ENCODE results near the gene BCL2.
A peak's percentile ranks its signal among the peaks of the same experiment; 100 is the strongest.

Gene BCL2

GRCh38 chr18:63154350-63155152 lies 165.0 kb downstream of the BCL2 start:
- DNase-seq = no peak

- no peak for DNase-seq
Measured at GRCh38 chr18:63152791-63153190, 166.8 kb downstream of the BCL2 start.

DNA sequence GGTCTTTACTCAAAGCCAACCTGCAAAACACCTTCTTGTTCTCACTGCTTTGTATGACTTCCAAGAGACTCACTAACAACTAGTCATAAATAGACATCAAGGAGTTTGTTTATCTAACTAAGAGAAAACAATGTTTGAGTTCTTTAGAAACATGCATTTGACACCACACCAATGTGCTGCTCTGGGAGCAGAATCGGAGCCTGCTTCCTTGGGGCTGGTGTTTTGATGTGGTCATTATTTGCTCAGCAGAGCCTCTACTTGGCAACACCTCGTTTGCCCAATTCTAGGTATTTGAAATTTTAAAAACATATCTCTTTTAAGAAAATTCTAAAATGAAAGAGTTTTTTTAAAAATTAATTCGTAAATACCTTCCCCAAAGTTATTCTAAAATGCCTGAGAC lies 167.5 kb downstream of the BCL2 start:
- no peak for DNase-seq

DNA sequence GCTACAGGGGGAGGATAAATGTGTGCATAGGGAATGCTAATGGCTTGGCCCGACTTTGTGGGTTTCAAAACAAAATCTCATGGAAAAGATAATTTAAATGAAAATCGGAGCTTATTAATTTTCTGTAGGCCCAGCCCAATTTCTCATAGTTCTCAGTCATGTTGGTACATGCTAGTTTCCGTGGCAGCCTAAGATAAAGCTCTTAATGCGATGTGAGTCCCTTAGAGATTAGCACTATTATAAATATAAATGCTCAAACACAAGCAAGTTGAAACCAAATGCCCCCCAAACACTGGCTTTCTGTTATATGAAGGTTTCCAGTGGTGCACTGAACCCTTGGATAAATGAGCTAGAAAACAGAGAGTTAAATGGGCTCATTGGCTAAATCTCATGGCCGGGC lies 168.0 kb downstream of the BCL2 start:
- DNase-seq = no peak

DNA sequence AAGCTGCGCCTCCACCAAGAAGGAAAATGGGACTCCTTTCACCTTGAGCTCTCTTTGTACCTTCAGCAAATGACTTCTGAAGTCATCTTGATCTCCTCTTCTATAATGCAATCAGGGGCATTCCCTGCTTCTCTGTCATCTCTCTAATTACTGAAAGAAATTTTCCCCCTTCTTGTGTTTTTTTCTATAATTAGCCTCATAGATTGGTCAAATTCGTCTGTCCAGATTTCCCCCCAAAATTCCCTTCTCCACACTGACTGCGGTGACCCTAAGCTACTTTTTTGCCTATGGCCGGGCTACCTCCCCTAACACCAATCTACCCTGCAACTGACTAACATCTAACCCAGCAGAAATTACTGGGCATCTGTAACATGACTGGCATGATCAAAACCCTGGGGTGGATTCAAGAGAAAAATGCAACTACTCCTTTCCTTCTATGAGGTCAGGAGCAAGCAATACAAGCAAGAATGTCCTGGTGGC lies 168.6 kb downstream of the BCL2 start:
- peak; percentile 70 to 86 for DNase-seq

GRCh38 chr18:63150326-63150725 lies 169.2 kb downstream of the BCL2 start:
- DNase-seq = no peak

GRCh38 chr18:63149302-63149587 lies 170.3 kb downstream of the BCL2 start:
- DNase-seq = no peak

GRCh38 chr18:63148449-63149301 lies 170.9 kb downstream of the BCL2 start:
- DNase-seq = no peak

GRCh38 chr18:63147973-63148372 lies 171.6 kb downstream of the BCL2 start:
- DNase-seq = no peak

DNA sequence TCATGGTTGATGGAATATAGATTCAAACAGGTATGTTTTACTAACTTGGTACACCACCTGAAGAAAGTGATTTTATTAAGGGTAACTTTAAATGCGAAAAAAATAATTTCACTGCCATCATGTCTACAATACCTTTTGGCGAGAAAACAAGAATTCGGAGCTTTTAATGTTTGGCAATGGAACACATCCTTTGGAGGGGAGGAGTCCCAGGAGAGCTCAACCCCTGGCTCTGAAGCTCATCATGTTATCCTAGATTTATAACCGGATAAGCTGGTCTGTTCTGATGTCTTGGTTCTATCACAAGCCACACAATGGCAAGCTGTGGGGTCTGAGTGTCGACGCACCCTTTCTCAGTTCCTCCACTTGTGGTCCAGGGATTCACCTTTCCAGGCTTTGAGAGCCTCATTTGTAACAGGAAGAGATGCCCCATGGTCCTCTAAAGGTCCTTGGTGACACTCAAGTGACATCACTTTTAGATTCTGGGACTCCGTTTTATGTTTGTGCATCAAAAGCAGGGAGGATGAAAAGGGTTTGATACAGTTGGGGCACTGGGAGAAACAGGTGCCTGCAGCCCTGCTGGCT lies 172.7 kb downstream of the BCL2 start:
- DNase-seq = no peak

- no peak for DNase-seq
Measured at GRCh38 chr18:63145851-63146555, 173.6 kb downstream of the BCL2 start.

GRCh38 chr18:63145166-63145850 lies 174.3 kb downstream of the BCL2 start:
- DNase-seq = no peak

DNA sequence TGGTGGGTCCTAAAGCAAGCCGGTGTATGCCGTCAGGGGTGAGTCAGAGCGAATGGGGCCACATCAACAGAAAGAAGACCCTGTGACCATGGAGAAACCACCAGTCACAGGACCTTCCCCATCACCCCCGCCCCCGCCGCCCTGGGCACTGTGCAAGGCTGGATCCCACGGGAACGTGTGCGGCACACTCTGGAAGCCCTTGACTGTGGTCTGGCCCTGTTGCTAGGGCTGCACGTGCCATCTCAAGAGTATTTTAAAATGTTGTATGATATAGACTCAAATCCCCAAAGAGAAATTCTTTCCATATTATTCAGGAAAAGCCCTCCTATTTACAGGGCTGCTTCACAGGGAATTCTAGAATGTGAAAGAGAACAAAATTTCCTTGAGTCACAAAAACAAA lies 174.8 kb downstream of the BCL2 start:
- DNase-seq = peak in 1 of 2 donors; percentile 45

- DNase-seq = no peak
Measured at GRCh38 chr18:63143330-63143771, 176.2 kb downstream of the BCL2 start.

- no peak for DNase-seq
Measured at GRCh38 chr18:63142594-63143225, 176.9 kb downstream of the BCL2 start.

- DNase-seq = peak; percentile 31 to 61
Measured at GRCh38 chr18:63141778-63142176, 177.8 kb downstream of the BCL2 start.

- DNase-seq = no peak
Measured at GRCh38 chr18:63140997-63141777, 178.4 kb downstream of the BCL2 start.

GRCh38 chr18:63140038-63140450 lies 179.5 kb downstream of the BCL2 start:
- DNase-seq = peak in 1 of 2 donors; percentile 45

DNA sequence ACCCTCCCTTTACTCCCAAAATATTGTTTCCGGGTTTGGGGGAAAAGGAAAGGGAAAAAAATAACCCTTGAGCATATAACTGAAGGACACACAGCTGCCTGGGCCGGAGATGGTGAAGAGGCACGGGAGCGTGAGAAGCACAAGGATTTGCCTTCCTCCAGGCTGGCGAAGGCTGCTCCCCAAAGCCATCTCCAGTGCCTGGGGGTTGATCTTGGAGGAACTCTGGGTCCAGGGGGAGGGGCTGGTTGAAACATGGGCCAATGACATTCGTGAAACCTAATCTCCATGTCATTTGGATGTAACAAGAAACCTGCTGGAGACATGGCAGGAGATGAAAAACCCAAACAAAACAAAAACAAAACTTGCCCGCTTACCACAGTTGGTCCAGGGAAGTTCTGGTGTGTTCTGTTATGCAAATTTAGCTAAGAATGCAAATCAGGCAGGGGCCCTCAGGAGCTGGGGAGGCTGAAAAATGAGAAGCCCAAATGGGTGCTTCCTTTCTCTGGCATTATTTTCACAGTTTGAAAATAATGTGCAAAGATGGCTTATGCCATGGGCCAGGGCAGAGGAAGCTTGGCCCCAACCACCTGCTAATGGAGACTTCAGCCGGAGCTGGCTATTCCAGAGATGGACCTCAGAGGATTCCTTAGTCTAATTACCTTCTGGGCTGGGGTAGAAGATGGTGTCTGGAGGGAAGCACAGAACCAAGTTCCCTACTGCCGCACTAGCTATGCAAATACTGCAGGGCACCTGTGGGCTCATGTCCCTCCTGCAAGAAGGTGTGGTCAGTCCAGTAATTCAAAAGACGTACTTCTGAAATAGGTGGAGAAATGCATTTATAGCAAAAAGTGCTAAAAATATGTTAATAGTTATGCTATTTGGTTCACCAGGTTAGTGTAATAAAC lies 180.9 kb downstream of the BCL2 start:
- peak; percentile 61 to 67 for DNase-seq

GRCh38 chr18:63137999-63138435 lies 181.6 kb downstream of the BCL2 start:
- no peak for DNase-seq
